HuH-7.5 (cell line): ENCODE measurements around the gene SLC9A8.
"Not testable (repeated sequence)": the region's sequence is repeated elsewhere in the genome, so short reads cannot be mapped to it uniquely, and the experiment has no call there.

Experiments used
- DNase-seq: peaks from one replicate; pipeline ENCODE4 v3.0.0; 2011; ENCODE audit warnings: low spot score

SLC9A8 gene

DNA sequence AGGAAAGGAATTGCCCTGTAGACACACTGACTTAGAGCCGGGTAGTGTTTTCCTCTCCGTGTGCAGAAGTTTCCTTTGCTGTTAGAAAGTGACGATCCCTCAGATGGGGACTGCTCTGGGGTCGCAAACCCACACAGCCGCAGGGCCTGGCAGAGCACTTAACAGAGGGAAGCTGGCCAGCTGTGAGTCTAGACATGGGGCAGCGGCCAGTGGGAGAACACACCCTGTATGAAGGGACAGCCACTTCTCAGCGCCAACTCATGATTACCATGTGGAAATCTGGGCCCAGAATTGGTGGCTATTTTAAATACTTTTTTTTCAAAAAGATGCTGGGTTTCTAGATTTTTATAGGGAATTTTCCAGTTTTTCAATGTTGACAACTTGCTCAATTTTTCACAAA, 39.4 kb downstream of the SLC9A8 start:
- no peak for DNase-seq

DNA sequence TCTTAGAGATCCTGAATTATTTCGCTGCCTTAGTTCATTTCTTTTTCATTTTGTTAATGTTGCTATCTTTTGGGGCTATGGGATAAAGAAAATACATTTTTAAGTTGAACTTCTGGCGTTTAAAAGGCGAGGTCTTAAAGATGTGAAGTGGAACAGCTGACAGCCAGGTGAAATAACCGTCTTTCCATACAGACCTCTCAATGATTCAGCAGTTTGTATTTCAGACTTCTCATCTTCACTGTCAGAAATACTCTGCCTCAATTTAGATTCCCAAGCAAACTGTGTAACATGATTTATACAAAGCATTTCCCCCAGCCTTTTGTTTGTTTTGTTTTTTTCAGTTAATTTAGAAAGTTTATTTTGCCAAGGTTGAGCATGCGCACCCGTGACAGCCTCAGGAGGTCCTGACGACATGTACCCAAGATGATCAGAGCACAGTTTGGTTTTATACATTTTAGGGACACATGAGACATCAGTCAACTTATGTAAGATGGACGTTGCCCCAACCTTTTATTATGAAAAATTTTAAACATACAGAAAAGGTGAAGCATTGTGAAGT, 40.0 kb downstream of the SLC9A8 start:
- DNase-seq = no peak

DNA sequence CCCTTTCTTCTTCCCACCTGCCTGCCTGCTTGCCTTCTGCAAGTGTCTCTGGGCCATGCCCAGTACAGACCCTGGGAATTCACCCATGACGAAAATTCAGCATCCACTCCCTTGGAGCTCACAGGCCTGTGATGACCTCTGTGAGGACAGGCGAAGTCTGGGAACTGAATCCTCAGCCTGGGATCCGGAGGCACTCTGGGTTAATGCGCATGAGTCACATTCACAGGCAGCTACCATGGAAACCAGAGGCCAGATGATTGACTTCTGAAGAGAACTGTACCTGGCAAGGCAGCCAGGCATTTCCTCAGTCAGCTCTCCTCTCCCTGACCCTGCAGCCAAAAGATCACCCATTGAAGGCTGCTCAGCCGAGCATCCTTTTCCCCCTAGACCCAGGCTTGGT, 41.0 kb downstream of the SLC9A8 start:
- no peak for DNase-seq

DNA sequence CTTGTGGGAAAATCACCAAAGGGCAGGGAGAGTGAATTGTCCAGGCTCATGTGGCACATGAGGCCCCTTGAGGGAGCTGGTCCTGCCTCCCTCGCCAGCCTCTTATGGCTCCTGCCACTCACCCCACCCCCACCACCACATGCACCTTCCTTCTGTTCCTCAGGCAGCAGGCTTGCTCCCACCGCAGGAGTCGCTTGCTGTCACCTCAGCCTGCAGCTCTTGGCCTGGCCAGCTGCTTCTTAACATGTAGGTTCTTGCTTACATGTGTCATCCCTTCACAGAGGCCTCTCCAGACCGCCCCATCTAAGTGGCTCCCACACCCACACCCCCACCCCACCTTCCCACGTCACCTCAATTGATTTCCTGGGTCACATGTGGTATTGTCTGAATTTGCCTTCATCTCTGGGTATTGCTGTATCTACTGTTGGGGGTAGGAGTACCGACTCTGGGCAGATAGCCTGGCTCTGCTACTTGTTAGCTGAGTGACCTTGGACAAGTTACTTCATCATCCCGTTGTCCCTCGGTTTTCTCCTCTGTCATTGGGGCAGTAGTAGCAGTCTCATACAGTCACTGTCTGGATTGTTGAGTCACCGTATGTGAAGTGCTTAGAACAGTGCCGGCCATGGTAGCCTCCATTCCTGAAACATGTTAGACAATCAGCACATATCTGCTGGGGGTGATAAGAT, 41.7 kb downstream of the SLC9A8 start:
- no peak for DNase-seq

DNA sequence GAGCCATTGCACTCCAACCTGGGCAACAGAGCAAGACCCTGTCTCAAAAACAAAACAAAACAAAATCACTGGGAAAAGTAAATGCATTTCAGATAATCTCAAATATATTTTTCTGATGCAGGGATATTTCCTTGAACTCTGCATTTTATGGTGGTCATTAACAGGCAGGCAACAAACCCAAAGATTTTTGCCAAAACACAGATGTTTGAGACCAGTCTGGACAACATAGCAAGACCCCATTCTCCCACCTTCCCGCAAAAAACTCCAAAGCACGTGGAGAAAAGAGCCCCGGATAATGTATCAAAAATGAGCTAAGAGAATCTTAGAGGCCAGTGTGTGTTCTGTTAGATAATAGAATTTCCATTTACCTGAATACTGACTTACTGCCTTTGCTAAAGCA, 44.3 kb downstream of the SLC9A8 start:
- DNase-seq = no peak

DNA sequence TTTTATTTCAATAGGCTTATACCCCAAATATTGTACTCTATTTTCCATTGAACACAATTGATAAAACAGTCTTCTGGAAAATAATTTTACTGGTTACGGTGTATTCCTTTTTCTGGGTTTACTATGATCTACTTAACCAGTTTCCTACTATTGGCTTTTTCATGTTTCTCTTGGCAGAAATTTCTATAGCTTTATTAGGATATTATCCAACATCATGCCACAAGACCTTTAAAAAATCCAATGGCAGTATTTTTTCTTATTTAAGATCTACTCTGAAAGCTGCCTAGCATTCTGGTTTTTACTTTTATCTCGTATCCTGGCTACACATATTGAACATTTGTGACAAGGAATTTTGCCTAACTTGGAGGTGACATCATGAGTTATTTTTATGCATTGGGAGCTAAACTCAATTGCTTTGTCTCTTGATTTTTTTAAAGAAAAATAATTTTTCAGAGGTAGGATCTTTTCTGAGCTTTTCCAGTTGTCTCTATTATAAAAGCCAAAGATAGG, 45.5 kb downstream of the SLC9A8 start:
- DNase-seq = no peak

DNA sequence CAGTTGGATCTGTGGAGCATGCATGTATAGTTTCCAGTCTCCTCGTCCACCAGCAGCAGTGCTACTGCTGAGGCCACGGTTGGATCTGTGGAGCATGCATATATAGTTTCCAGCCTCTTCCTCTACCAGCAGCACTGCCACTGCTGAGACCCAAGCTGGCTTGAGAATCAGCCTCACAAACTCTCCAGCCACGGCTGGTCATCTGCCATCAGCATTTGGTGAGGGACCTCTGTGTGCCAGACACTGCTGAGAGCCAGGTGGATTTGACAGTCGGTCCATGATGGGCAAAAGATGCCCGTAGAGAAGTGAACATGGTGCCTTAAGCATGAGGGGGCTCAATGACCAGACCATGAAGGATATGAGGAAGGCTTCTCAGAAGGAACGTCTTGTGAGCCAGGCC, 46.4 kb downstream of the SLC9A8 start:
- no peak for DNase-seq

DNA sequence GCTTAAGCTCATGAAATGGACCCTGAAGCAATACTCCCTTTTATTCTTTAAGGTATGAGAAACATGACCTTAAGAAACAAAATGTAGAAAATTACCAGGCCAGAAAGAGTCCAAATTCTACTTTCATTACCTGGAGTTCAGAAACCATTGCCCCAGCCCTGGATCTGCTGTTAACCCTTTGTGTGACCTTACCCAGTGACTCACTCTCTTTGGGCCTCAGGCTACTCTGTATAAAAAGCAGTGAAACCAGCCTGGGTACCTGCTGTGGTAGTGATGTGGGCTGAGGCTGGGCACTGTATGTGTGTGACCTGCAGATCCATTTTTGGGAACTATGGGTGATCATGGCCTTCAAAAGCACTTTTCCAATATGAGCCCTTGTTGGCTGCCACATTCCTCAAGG, 47.2 kb downstream of the SLC9A8 start:
- DNase-seq = peak; percentile 33

DNA sequence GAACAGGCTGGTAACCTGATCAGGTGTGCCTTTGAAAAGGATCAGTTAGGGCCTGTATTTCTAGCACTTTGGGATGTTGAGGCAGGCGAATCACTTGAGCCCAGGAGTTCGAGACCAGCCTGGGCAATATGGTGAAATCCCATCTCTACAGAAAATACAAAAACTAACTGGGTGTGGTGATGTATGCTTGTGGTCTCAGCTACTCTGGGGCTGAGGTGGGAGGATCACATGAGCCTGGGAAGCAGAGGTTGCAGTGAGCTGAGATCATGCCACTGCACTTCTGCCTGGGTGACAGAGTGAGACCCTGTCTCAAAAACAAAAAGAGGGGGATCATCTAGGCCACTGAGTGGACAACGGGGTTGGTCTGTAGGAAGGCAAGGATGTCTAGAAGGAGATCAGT, 48.6 kb downstream of the SLC9A8 start:
- not testable (repeated sequence) for DNase-seq

DNA sequence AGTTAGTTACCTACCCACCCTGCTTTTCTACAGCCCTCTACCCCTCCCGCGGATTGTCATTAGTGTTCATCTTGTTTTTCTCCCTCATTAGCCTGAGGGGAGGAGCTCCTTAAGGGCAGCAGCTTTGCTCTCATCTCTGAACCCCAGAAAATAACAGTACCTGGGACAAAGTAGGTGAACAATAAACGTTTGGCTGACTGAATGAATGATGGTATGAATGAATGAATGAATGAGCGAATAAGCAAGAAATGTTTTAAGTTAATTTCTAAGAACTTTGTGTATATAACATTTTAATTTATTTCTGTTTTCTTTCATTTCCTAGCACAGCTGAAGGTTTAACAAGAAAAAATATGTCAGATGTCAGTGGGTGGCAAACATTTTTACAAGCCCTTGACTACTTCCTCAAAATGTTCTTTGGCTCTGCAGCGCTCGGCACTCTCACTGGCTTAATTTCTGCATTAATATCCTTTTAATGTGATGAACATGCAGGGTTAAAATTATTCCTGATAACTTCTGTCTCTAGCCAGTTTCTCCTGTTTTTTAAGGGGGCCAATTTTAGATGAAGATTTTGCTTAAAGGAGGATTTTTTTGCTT, 50.1 kb downstream of the SLC9A8 start:
- DNase-seq = no peak

DNA sequence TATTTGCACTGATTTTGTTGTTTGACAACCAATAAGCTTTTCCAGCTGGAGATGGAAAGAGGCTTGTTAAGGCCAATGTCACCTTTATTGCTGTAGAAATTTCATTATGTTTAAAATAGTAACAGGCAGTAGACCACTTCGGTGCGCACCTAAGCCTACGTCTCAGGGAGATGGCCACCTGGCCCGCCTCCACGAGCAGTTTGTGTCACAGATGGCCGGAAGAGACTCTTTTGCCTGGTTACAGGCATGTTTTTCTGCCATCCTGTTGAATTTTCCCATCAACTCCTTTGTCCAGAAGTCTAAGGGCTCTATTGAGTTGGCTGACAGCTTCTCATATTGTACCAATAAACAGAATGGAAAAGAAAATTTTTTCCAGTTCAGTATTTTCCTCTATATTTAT, 51.0 kb downstream of the SLC9A8 start:
- no peak for DNase-seq

DNA sequence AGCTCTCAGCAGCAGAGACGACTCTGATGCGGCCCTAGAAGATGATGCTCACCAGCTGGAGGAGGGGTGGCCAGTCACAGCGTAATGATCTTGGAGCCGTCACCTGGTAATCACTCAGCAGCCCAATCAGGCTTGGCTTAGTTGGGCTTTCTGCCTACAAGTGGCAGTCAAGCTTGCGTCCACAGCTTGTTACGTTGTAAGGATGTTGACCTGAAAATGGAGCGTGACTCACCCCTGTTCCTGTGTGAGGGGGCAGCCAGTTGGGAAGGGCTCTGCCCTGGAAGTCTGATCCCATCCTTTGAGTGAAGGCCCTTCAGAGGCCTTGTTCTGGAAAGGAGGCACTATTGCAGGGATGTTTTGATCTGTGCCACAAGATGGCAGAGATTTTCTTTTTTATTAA, 52.9 kb downstream of the SLC9A8 start:
- DNase-seq = no peak

DNA sequence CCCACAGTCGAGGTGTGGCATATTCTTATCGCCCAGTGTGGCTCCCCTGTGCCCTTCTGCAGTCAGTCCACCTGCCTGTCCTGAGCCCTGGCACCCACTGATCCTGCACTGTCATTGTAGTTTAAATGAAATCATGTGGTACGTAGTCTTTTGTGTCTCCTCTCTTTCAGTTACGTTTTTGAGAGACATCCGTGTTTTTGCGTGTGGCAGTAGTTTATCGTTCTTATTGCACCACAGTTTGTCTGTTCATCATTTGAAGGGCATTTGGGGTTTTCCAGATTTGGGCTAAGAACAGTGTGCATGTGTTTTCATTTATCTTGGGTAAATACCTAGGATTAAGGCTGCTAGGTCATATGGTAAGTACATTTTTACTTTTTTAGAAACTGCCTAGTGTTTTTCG, 53.4 kb downstream of the SLC9A8 start:
- no peak for DNase-seq

DNA sequence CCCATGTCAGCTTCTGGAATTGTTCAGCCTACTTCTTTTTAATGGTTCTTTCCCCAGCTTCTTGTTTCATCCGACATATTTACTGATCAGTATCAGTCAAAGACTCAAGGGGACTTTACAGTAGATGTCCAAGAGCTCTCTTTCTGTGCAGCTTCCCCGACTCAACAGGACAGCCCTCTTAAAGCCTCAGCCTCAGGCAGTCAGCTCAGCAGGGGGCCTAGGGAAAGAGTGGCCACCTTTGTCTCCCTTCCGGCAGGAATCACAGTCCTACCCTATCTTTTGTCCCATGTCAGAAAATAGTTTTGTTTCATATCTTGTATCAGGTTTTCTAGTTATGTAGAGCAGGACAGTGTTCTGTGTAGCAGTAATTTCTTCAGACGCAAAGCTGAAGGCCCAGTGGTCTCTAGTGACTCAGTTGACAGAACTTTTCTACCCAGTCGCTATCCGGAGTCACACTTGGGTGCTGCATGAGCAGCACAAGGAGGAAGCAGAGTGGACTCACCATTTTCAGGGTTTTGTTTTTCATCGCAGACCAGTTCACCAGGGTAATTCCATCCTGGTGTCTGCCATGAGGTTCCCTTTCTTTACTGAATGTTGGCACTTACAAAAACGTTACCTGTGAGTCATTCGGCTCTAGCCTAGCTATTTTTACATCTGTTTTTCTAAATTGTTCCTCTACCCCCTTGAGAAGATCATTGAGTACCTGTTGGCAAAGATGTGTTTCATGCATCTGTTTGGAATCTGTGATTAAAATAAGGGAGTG, 55.0 kb downstream of the SLC9A8 start:
- DNase-seq = no peak

DNA sequence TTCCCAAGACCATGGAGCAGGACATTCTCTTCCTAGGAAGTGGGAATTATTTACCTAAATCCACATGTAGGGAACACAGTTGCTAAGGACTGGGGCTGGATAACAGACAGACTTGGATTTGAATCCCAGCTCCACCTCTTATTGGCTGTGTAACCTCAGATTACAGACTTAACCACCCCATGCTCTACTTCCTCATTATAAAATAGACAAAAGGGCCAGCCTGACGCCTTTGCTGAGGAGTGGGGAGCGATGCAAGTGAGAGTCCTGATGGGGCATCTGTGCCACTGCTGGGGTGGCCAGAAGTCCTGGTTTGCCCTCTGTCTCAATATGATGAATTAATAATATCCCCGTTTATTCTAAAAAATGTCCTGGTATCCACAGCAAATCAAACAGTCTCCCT, 55.9 kb downstream of the SLC9A8 start:
- DNase-seq = no peak

DNA sequence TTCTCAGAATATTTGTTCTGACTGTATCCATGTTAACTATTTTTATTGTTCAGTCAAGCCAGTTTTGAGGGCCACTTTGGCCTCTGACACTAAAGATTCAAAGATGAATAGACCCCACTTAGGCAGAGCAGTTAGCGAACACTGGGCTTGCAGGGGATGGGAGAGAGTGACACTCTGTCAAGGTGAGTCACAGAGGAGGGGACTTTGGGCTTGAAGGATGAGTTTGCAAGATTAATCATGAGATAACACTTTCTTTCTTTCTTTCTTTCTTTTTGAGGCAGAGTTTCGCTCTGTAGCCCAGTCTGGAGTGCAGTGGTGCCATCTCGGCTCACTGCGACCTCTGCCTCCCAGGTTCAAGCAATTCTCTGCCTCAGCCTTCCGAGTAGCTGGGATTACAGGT, 56.3 kb downstream of the SLC9A8 start:
- no peak for DNase-seq

DNA sequence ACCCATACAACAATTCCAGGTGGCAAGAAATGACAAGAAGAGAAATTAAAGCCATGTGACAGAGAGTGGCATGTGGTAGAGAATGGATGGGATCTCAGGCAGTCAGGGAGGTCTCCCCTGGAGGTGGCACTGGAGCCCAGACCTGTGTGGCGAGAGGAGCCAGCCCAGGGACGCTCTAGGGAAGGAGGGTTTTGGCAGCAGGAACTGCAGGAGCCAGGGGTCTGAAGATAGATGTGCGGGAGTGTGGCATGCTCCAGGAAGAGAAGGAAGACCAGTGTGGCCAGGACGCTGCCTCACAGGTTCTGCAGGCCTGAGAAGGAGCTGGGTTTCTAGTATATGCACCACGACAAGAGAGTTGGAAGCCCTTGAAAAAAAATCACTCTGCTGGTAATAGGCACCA, 57.6 kb downstream of the SLC9A8 start:
- DNase-seq = no peak

DNA sequence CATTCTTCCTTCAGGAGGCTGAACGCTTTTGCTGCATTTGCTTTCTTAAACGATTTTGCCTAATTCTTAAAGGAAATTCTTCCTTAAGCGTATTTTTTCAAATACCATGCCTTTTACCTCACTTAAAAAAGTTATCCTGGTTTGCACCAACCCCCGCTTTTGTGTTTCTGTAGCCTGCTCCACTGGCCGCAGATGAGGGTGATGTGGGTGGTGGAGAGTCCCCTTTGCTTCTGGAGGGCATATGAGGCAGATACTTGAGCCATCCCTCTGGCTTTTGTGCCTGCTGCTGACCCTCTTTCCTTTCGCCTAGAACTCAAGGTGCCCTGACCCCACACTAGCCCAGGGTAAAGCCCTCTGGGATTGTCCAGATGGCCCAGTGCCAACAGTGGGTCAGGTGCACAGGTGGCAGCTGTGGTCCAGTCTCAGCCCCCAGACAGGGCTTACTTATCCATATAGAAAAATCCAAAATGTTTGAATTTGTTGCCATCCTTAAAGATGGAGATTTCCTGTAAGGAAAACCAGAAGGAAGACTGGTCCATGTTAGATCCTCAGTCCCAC, 58.8 kb downstream of the SLC9A8 start:
- DNase-seq = no peak

DNA sequence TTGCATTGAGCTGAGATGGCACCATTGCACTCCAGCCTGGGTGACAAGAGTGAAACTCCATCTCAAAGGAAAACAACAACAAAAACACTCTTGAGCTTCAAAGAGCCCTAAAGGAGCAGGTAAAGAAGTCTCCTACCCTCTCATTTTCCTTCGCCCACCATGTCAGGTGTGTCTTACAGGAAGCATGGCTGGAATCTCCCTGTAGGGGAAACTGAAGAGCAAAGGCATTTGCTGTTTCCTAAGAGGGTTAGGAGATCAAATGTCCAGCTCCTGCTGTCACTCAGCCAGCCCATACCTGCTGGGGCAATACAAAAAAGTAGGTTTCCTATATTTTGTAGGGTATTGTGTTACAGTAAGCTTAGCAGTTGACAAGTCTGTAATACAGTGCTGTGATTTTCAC, 59.4 kb downstream of the SLC9A8 start:
- DNase-seq = no peak

DNA sequence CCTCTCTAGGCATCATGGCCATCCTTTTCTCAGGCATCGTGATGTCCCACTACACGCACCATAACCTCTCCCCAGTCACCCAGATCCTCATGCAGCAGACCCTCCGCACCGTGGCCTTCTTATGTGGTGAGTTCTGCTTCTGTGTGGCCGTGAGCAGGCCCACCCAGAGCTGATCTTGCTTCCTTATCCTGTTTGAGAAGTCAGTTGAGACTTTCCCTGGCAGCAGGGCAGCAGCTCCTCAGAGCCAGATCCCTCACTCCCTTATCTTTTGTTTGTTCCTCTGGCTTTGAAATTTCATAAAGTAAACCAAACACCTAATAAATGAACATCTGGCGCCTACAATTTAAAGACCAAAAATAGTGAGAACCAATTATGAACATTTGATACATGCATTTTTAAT, 62.1 kb downstream of the SLC9A8 start:
- no peak for DNase-seq

DNA sequence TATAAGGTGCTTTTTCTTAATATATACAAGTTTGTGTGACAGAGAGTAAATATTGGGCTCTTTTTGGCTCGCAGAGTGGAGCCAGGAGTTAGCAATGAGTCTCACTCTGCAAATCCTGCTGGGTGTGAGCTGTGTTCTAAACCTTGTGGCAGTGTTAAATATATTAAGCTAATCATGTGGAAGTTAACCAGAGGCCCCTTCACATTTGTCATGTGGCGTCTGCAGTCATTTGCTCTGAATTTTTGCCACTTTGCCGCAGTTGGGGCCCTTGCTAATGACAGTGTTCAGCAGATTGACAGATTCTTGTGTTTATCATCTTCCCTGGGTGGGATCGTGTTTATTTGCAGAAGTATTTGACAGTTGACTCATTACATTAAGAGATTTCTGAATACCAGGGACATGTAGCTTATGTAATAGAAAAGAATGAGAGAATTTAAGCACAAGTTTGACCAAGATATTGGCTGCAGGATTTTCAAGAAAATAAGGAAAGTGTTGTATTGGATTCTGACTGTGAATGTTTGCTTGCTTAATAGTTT, 64.8 kb downstream of the SLC9A8 start:
- no peak for DNase-seq

DNA sequence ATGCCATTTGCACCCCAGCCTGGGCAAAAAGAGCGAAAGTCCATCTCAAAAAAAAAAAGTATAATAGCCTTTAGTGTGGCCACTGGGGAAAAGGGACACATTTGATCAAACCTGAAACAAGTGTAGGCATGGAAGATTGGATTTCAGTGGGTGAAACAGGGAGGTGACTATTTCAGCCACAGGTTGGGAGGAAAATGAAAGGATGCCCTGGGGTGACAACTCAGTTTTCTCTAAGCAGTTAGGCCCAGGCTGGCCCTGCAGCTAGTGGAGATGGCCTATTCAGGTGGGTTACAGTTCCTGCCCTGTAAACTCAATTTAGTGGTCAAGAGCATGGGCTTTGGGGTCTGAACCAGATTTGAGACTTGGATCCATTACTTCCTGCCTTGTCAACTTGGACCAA, 66.3 kb downstream of the SLC9A8 start:
- DNase-seq = no peak
